ENCODE results near the gene ADA.

Gene ADA

DNA sequence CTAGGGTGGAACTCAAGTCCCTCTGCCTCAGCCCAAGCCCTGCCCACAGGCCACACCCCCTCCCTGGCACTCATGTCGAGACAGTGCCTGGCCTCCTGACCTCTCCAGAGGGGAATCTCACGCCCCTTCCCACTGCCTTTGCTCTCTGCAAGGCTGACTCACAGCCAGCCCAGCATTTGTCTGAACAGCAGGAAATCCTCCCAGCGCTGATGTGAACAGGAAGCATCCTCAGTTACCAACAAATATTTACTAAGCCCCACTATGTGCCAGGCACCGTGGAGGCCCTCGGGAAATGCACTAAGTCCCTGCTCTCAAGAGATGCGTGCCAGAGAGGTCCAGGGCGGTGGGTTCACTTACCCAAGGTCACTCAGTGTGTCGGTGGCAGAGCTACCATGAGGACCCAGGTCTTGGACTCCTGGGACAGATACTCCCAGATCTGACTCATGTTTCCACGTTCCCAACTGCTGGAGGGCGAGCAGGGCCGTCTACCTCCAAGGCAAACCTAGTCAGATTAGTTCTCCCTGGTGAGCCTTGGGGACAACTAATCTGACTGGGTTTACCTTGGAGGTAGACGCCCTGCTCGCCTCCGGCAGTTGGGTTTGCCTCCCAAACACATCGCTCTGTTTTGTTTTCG, 7.8 kb downstream of the ADA start:
- DNase-seq, result no peak

DNA sequence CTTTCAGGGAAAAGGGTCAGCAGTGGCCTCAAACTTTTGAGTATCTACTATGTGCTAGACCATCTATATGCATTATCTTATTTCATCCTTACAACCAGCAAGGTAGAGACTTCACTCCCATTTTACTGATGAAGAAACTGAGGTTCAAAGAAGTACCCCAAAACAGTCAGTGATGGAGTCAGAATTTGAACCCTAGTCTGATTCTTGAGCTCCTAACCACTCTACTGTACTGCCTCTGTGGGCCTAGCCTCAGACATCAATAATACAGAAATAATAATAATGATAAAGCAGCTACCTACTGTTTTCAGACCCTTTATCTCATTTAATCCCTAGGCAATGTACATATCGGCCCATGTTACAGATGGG, 8.4 kb downstream of the ADA start:
- DNase-seq, result no peak

DNA sequence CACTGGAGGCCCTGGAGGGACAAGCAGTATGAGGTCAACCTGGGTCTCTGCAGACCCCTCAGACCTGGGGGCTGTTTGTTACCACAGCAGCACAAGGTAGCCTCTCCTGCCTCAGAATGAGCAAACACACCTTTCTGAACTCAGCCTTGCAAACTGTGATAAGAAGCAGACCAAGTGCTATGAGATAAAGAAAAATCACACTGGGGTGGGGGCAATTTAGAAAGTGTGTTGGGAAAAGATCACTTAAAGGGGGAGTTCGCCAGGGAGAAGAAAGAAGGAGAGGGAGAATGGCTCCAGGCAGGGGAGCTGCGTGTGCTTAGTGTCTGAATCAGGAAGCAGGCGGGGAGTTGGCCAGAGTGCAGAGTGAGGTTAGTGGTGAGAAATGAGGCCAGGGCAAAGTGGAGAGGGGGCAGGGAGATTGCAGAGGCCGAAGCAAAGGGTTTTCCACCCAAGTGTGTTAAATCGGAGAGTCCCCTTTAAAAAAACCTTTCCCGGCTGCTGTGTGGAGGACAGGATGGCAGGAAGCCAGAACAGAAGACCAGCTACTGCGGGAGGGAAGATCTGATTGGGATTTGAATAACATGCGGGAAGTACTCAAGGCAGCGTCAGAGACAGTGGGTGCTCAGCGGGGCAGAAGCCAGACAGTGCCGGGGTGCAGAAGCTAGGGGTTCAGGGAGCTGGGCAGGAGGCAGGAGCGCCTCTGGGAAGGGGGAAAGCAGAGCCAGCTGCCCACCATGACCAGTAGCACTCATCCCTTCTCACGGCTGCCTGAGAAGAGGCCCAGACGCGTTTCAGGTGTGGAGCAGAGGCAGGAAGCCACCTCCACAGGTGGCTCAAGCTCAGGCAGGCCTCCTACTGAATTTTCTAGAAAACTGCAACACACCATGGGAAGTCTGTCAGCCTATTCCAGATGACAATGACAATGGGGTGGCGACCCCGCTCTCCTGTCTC, 9.0 kb downstream of the ADA start:
- DNase-seq, result peak; percentile 70

DNA sequence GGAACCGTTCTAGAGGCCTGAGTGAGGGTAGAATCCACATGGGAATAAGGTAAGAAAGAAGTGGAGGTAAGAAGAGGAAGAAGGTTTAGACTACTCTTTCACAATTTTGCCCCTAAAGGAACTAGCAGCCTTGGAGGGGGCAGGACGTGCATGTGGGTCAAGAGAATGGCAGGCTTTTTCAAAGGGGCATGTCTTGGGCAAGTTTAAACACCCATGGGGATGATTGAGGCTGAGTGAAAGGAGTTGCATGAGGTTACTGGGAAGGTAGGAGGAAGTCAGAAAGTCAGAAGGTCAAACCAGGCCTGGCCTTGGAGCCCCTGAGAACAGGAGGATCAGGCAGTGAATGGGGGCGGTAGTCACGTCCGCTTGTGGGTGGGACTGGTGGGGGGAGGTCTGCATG, 10.2 kb downstream of the ADA start:
- no peak for DNase-seq

DNA sequence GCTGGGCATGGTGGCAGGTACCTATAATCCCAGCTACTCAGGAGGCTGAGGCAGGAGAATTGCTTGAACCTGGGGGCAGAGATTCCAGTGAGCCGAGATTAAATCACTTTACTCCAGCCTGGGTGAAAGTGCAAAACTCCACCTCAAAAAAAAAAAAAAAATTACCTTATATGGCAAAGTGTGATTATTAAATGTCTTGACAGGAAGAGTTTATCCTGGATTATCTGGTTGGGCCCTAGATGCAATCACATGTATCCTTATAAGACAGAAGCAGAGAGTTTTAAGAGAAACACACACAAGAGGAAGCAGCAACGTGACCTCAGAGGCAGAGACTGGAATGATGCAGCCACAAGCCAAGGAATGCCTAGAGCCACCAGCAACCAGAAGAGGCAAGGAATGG, 11.0 kb downstream of the ADA start:
- no peak for DNase-seq

DNA sequence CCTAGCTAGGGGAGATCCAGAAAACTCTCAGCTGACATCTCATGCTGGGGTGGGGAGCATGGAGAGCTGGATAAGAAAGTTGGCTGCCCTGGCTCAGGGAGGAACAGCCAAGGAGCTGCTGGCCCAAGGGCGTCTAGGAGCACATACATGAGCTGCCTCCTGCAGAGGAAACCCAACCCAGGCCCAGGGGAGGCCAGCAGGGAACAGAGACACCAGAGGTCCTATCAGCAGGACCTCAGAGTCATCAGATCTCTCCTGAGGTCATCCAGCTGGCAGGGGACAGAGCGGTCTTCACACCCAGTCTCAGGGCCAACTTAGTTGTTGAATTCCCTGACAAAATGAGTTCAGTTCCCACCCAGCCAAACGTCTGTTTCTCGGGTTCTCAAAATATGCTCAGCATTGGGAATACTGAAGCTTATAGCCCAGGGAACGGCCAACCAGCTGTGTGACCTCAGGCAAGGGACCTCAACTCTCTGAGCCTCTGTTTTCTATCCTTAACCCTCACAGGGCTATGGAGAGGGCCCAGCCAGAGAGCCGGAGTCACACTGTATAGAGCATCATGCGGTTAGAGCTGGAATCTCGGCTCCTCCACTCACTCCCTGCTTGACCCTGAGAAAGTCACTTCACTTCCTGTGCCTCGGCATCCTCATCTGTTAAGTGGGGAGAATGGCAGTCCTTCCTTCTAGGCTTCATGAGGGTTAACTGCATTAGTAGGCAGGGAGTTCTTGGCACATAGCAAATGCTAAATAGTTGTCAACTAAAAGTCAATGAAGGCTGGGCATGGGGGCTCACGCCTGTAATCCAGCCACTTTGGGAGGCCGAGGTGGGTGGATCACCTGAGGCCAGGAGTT, 13.8 kb downstream of the ADA start:
- no peak for DNase-seq

DNA sequence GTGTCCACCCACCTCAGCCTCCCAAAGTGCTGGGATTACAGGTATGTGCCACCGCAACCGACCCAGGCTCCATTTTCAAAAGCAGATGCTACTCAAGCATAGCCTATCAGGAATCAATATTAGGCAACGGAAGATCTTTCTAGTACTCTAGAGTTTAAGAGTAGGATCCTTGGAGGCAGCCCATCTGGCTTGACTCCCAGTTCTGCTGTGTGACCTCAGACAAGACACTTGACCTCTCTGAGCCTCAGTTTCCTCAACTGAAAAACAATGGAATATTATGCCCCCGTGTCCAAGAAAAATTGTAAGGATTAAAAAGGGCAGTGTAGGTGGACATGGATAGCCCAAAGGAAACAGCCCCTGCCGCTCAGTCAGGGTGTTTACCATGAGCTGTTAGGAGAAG, 14.5 kb downstream of the ADA start:
- DNase-seq, result no peak

DNA sequence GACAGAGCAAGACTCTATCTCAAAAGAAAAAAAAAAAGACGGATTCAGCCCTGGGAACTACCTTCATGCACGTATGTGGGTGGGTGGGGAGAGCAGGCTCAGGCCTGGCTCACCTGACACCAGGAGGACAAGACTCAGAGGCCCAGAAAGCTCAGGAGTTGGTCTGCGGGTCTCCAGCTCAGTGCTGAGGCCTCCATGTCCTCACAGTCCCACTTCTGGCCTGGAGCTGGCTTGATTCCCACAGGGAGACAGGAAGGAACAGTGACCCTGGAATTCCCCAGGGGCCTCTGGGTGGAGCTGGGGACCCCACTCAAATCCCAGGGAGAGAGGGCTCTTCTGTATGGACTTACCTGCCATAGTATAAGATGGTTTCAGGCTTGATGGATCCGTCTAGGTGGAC, 15.6 kb downstream of the ADA start:
- no peak for DNase-seq

DNA sequence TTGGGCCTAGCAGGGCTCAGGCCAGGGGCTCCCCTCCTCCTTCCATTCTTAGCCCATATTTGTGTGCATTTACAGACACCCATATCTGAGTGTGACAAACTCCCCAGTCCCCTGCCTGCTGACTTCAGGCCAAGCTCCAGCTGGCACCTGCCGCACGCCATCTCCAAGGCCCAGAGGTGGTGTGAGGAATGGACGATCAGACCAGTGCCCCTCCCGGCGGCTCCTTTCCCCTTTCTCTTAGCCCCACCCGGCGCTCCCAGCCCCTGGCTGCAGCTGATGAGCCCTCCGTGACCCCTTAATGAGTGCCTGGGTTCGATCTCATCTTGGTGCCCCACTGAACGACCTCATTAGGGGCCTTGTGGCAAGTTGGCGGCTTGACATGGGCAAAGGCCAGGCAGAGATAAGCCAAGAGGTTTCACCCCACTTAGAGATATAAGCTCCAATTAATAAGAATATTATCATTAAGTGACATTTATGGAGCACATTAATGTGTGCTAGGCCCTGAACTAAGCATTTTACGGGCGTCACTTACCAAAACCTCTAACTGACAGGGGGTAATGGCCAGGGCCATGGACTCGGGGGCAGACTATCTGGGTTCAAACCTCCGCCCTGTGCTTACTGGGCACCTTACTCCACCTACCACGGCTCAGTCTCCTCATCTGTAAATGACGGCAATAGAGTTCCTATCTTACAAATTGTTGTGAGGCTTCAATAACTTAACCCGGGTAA, 17.5 kb downstream of the ADA start:
- DNase-seq, result no peak

DNA sequence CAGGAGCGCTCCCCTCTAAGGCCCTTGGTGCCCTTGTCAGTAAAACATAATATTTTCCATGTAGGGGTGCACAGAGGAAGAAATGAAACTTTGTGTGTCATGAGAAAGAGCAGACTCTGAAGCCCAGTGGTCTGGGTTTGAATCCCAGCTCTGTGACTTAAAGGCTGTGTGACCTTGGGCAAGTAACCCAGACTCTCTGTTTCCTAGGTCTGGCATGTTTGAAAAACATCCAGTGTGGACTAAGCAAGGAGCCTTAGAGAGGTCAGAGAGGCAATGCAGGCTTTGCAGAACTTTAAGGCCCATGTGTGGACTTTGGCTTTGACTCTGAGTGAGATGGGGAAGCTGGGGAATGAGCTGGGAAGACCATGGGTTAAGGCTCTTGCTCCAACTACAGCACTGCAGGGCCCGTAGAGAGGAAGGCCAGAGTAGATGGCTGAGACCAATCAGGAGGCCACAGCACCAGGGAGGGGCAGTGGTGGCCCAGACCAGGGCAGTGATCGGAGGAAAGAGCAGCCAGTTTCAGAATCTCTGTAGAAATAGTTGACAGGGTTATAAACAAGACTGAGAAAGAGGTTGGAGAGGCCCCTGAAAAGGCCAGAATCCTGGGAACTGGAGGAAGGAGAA, 18.2 kb downstream of the ADA start:
- no peak for DNase-seq

DNA sequence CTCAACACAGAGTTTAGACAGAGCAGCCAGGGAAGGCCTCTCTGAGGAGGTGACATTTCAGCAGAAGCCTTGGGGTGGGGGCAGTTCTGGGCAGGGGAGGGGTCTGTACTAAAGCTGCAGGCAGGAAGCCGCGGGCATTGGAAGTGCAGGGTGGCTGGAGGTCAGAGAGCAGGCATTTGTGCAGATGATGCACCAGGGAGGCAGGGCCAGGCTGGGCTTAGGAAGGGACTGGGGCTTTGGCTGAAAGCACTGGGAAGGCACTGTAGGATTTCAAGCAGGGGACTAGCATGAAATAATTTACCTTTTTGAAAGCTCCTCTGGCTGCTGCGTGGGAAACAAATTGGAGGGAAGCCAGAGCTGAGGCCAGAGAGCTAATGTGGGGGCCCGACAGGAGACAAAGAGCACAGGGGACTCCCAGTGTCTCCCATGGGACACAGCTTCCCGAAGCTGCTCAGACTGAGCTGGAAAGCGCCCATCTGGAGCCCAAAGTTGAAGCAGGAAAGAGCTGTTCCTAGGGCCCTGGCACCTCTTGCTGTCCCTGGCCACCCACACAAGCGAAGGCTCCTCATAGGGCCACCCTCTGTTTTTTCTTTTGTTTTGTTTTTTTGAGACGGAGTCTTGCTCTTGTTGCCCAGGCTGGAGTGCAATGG, 19.3 kb downstream of the ADA start:
- DNase-seq, result no peak

DNA sequence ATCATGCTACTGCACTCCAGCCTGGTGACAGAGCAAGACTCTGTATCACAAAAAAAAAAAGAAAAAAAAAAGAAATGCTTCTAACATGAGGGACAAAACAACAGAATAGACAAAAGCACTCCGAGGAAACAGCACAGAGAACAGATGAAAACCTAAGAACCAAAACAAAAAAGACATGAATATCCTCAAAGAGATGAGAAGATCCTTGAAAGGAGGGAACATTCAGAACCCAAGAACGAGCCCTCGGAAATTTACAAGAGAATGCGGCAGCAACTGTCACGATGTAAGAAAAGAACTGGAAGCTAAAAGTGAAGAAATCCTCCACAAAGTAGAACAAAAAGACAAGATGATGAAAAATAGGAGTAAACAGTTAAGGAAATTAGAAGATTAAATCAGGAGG, 21.2 kb downstream of the ADA start:
- DNase-seq, result no peak

DNA sequence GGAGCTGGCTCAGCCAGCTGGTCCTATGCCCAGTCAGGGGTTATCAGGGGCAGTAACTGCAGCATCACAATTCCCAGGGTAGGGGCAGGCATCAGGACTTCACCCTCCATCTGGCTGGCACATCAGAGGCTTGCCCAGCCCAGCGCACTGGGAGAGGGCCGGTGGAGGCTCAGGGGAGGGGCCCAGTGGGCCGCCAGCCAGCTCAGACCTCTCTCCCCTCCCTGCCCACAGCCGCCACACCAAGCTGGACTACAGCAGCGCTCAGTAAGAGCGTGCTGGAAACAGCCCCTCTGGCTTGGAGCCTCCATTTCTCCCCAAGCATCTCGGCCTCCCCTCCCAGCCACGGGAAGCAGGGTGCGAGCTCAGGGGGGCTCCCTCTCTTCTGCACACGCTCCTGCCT, 22.0 kb downstream of the ADA start:
- DNase-seq, result no peak

DNA sequence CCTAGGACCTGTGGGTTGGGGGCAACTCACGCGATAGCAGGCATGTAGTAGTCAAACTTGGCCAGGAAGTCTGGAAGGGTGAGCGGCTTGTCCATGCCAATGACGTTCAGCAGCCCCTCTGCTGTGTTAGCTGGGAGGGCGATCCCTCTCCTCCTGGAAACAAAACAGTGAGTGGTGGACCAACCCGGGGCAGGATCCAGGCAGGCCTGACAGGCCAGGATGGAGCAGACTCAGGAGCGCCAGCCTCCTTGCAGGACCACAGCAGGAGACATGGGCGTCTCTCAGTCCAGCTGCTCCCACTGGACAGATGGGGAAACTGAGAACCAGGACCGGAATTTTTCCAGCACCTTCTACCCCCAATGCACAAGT, 22.5 kb downstream of the ADA start:
- no peak for DNase-seq

DNA sequence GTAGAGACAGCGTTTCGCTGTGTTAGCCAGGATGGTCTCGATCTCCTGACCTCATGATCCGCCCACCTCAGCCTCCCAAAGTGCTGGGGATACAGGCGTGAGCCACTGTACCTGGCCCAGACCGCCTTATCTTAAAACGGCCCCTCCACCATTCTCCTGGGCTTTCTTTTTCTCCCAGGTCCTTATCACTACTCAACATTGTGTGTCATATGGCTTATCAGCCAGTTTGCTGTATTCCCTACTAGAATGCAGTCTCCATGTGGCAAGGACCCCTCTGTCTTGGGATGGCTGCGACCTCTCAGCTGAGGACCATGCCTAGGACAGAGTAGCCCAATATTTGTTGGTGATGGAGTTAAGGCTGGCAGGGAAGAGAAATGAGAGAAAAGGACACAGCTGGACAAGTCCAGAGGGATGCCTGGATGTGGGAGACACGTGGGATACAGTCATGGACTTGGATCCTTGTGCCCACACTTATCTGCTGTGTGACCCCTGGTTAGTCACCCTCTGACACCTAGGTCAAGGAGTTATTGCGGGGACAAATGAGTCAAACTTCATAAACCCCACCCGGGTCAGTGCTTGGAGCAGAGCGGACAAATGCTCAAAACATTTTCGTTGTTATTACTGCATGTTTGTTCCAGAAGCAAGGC, 24.0 kb downstream of the ADA start:
- no peak for DNase-seq

DNA sequence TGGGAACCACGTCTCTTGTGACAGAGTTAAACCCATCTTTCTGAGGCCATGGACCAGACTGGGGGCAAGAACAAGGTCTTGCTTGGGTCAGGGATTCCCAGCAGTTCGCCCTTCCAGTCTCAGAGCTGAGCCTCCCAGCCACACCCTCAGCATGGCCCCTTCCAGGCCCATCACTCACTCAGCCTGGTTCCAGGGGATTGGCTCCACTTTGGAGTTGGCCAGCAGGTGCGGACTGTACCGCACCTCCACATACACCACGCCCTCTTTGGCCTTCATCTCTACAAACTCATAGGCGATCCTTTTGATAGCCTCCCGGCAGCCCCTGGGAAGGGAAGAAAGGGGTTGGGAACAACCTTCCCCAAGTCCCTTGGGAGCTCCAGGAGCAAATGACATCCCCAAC, 25.2 kb downstream of the ADA start:
- no peak for DNase-seq

DNA sequence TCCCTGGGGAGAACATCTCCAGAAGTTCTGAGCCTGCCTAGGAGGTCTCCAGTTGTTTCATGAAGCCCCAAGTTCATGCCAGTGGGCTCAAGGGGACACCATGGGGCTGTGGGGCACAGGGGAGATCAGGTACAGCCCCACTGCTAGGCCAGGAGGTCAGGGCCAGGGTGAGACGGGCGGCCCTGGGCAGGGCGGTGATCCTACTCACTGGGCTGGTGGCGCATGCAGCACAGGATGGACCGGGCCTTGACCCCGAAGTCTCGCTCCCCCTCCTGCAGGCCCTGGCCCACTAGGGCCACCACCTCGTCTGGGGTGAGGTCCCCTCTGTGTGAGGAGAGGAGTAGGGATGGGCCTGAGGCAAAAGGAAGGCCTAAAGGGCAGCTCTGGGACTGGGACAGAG, 26.1 kb downstream of the ADA start:
- no peak for DNase-seq

DNA sequence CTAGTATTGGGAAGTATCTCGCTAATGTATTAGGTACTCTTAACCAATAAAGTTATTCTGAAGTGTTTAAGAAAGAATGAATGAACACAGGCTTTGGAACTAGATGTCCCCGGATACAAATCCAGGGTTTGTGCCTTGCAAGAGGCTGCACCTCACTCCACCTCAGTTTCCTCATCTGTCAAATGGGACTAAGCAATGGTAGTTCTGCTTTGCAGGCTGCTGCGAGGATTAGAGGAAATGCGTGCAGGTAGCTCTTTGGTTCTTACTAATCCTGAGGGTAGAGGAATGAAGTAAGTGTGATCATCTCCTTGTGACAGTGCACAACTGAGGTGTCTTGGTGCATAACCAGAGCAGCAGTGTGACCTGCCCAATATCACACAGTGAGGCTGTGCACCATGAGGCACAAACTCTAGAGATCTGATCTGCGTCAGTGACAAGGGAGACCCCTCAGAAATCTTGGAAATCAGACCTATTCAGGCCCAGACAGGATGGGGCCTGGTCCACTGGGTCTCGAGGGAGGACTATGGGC, 26.7 kb downstream of the ADA start:
- no peak for DNase-seq

DNA sequence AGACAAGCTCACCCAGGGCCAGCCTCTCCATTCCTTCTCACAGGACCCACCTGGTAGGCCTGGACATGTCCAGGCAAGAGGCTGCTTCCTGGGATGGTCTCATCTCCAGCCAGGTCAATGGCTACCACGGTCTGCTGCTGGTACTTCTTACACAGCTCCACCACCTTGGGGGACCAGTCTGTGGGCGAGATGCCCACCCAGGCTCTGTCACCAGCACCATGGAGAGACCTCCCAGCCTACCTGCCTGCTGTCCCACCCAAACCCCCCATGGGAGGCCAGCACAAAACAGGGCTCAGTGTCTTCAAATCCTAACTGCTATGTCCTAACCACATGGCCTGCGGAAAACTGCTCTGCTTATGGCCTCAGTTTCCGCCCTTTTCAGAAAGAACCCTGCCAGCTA, 27.3 kb downstream of the ADA start:
- no peak for DNase-seq

DNA sequence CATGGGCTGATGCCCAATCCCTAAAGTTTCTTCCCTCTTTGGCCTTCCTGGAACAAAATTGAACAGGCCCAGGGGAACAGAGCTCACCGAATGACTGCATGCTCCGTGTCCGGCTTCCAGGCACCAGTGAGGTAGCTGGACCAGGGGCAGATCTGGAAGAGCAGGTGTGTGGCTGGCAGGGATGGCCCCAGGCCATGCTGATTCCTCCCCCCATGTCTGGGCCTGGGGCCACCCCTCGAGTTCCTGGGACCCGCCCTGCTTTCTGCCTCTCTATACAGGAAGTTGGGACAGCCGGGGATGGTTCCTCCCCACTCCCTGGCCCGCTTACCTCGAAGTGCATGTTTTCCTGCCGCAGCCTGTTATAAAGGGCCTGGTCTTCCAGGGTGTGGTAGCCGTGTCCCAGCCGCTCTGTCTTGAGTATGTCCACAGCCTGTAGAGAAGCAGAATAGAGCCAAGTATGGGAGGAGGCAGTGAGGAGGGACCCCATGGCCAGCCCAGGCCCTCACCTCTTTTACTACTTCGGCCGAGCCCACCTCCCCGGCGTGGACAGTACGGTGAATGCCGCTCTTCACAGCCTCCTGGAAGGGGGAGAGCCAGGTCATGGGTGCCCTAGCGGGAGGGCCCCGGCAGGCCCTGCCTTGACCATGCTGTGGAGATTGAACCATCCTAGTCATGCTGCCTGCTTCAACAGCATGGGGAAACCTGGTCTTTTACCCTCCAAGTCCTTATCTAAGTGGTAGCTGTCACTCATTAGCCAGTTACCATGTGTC, 28.8 kb downstream of the ADA start:
- DNase-seq, result no peak
